Measurements from ENCODE around the gene RANBP17.
"Not testable (repeated sequence)": the region's sequence is repeated elsewhere in the genome, so short reads cannot be mapped to it uniquely, and the experiment has no call there.

The RANBP17 gene

DNA sequence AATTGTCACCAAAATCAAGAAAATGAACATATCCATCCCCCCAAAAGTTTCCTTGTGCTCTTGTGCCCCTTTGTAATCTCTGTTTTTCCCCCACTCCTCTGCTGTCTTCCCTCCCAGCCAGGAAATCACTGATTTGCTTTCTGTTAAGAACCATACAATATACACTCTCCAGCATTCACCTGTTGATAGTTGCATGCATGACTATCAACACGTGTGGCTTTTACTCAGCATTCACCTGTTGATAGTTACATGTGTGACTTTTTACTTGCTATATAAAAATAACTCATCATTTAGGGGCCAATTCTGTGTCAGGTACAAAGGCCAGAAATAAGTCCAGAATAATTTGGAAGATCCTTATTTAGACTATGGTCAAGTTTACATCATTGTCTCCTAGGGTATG, 6.0 kb downstream of the RANBP17 start:
- no peak for DNase-seq (ENCODE audit: low spot score)

DNA sequence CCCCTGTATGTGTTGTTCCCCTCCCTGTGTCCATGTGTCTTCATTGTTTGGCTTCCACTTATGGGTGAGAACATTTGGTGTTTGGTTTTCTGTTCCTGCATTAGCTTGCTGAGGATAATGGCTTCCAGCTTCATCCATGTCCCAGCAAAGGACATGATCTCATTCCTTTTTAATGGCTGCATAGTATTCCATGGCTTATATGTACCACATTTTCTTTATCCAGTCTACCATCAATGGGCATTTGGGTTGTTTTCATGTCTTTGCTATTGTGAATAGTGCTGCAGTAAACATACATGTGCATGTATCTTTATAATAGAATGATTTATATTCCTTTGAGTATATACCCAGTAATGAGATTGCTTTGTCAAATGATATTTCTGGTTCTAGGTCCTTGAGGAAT, 8.6 kb downstream of the RANBP17 start:
- not testable (repeated sequence) for DNase-seq (ENCODE audit: low spot score)

DNA sequence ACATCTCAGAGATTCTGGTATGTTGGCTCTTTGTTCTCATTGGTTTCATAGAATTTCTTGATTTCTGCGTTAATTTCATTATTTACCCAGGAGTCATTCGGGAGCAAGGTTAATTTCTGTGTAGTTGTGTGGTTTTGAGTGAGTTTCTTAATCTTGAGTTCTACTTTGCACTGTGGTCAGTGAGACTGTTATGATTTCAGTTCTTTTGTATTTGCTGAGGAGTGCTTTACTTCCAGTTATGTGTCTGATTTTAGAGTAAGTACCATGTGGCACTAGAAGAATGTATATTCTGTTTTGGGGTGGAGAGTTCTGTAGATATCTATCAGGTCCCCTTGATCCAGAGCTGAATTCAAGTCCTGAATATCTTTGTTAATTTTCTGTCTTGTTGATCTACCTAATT, 12.2 kb downstream of the RANBP17 start:
- no peak for DNase-seq (ENCODE audit: low spot score)

DNA sequence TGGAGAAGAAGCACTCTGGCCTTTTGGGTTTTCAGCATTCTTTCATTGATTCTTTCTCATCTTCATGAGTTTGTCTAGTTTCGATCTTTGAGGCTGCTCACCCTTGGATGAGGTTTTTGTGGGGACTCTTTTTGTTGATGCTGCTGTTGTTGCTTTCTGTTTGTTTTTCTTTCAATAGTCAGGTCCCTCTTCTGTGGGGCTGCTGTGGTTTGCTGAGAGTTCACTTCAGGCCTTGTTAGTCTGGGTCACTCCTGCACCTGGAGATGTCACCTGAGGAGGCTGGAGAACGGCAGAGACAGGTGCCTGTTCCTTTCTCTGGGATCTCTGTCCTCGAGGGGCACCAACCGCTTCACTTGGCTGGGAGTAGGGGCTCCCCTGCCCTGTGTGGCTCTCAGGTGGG, 14.0 kb downstream of the RANBP17 start:
- no peak for DNase-seq (ENCODE audit: low spot score)

DNA sequence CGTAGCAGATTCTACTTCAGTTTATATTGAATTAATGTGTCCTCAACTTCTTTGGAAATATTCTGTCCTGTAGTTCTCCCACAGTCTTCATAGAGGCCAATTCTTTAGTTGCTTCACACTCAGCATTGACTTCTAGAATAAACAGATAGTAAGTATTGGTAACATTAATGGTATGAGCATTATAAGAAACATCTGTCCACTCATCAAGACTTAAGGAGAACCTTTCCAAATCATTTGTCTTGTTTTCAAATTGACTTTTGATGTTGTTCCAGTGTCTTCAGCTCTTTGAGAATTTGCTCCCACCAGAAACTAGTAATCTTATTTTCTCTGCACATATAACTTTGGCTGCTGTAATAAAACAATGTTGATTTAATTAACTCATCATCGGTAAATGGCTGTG, 18.3 kb downstream of the RANBP17 start:
- DNase-seq (ENCODE audit: low spot score): no peak

DNA sequence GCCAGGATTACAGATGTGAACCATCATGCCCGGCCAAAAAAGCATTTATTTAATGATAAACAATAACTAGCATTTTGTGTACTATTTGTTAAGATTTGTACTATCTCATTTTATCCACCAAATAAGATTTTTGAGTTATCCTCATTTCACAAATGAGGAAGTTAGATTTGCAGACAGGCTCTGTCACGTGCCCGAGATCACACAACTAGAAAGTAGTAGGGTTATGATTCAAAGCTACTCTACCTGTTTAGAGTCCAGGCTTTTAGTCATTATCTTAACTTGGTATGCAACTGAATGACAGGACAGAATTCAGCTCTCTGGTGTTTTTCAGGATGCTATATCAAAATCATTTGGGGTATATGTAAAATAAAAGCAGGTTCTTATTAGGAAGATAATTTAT, 20.5 kb downstream of the RANBP17 start:
- DNase-seq (ENCODE audit: low spot score): no peak

DNA sequence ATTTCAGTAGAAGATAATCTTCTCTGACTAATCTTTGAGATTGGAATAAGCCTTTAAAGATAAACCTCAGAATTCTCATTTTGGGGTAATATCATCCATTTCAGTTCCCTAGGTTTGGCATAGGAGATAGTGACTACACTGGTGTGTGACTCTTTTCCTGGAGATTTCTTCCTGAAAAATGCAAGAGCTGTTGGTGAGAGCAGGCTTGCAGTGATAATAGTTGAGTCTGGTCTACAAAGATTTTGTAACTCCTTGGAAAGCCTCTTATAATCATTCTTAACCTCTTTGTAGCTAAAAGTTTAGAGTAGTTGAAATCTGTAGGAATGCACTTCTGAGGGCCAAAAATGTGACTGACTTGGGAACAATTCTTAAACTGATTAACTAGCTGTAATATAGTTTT, 23.4 kb downstream of the RANBP17 start:
- no peak for DNase-seq (ENCODE audit: low spot score)

DNA sequence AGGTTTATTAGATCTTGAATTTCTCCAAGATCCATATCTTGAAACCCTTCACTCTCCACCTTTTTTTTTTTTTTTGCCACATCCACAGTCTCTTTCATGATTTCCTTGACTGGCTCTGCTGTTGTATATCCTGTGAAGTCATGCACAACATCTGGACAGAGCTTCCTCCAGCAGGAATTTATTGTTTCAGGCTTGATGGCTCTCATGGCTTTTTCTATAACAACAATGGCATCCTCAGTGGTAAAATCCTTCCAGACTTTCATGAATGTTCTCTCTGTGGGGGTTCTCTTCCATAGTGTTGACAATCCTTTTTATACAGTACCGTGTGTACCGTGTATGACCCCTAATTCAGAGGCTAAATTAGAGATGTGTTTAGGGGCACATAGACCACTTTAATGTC, 24.0 kb downstream of the RANBP17 start:
- DNase-seq (ENCODE audit: low spot score): no peak

DNA sequence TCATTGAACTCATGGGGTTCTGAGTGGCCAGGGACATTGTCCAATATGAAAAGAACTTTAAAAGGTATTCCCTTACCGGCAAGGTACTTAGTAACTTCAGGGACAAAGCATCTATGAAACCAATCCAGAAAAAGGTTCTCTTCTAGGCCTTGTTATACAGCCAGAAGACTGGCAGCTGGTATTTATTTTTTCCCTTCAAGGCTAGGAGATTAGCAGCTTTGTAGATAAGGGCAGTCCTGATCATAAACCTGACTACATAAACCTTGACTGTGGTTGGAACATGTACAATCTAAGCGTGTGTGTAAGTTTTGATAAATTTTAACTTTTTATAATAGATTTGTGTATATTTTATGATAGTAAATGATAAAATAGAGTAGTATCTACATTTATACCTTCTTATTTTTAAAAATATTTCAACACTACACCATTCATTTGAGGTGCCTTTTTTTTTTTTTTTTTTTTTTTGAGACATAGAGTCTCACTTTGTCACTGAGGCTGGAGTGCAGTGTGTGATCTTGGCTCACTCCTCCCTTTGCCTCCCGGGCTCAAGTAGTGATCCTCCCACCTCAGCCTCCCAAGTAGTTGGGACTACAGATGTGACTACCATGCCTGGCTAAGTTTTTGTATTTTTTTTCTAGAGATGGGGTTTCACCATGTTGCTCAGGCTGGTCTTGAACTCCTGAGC, 24.5 kb downstream of the RANBP17 start:
- no peak for DNase-seq (ENCODE audit: low spot score)

DNA sequence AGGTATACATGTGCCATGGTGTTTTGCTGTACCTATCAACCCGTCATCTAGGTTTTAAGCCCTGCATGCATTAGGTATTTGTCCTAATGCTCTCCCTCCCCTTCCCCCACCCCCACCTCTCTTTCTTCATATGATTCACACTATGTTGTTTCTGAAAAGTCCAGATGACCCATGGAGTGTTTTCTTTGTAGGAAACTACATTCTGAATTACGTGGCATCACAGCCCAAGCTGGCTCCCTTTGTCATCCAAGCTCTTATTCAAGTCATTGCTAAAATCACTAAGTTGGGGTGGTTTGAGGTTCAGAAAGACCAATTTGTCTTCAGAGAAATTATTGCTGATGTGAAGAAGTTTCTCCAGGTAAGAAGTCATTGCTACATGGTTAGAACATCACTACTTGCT, 30.4 kb downstream of the RANBP17 start:
- no peak for DNase-seq (ENCODE audit: low spot score)

DNA sequence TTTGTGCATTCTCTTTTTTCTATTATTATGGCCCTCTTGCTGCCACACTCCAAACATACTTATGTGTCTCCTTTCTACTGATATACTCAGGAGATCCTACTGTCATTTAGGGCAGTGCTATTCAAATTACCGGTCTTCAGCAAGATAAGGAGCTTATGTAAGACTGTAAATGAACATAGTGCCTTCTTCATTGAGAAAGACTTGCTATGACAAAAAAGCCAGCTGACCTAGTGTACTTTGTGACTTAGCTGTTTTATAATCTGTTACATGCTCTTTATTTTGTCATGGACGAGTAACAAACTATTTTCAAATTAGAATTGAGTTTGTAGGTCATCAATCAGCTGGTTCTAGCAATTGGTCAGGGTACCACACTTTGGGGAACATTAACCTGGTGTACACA, 32.8 kb downstream of the RANBP17 start:
- DNase-seq (ENCODE audit: low spot score): no peak

DNA sequence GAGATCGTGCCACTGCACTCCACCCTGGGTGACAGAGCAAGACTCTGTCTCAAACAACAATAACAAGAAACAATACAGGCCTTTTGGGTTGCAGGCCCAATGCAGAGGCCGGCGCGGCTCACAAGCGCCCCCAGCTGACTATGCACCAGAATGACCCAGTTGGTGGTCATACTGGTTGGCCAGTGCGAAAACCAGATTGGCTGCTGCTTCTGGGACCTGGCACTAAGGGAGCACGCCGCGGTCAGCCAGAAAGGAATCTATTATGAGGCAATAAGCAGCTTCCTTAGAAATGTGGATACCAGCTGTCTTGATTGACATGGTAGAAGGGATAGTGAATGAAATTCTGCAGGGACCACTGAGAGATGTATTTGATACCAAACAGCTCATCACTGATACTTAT, 35.0 kb downstream of the RANBP17 start:
- DNase-seq (ENCODE audit: low spot score): no peak

DNA sequence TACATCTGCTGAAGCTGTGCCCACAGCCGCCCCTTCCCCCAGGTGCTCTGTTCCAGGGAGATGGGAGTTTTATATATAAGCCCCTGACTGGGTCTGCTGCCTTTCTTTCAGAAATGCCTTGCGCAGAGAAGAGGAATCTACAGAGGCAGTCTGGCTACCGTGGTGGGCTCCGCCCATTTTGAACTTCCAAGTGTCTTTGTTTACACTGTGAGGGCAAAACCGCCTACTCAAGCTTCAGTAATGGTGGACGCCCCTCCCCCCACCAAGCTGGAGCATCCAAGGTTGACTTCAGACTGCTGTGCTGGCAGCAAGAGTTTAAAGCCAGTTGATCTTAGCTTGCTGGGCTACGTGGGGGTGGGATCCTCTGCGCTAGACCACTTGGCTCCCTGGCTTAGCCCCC, 41.3 kb downstream of the RANBP17 start:
- no peak for DNase-seq (ENCODE audit: low spot score)

DNA sequence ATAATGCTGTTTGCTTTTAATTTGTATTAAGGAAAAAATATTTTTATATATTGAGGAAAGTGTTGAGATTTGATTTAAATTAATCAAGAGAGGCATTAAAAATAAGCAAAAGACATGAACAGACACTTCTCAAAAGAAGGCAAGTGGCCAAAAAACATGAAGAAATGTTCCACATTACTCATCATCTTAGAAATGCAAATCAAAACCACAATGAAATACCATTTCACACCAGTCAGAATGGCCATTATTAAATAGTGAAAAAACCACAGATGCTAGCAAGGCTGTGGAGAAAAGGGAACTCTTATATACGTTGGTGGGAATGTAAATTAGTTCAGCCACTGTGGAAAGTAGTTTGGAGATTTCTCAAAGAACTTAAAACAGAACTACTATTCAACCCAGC, 45.9 kb downstream of the RANBP17 start:
- no peak for DNase-seq (ENCODE audit: low spot score)

DNA sequence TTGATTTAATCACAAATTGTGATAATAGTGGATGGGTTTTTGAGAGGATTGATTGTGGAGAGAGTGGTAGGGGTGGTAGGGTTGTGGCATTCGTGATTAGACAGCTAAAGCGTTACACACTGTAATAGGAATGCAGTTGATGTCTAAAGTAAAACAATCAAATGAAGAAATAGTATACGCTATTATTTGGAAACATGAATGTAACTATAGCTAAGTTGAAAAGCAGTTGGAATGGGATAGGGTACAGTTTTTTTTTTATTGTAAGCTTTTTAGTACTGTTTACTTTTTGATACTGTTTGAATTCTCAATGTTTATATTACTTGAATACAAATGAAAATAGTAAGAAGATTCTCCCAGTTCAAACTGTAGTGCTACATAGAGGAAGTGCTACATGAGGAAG, 51.8 kb downstream of the RANBP17 start:
- DNase-seq (ENCODE audit: low spot score): no peak

DNA sequence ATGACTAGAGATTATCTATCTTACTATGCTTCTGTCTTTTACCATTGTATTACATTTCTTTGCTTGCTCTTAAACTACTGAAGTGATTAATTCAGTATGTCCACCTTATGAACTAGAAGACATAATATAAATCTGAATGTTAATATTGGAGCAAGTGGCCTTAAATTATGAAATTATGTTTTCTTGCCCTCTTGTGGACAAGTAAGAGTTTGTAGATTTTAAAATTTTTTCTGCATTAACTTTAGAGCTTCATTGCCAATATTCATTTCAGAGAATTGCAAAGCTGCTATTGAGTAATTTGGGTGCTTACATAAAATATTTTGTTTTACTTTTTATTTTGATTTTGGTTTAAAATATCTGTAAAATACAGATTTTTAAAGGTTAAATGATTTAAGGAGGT, 55.3 kb downstream of the RANBP17 start:
- DNase-seq (ENCODE audit: low spot score): no peak

DNA sequence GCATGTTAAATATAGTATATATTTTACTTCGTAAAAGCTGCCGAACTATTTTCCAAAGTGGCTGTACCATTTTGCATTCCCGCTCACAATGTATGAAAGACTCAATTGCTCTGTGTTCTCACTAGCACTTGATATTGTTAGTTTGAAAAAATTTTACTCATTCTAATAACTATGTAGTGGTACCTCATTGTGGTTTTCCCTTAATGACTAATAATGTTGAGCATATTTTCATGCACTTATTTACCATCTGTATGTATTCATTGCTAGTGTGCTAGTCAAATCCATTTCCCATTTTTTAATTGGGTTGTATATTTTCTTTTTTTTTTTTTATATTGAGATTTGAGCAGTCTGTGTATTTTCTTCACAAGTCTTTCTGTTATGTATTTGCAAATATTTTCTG, 58.4 kb downstream of the RANBP17 start:
- no peak for DNase-seq (ENCODE audit: low spot score)

DNA sequence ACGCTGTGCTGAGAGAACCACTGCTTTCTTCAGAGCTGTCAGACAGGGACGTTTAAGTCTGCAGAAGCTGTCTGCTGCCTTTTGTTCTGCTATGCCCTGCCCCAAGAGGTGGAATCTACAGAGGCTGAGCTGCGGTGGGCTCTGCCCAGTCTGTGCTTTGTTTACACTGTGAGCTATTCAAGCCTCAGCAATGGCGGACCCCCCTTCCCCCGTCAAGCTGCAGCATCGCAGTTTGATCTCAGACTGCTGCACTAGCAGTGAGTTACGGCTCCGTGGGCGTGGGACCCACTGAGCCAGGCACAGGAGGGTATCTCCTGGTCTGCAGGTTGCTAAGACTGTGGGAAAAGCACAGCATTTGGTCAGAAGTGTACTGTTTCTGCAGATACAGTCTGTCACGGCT, 60.5 kb downstream of the RANBP17 start:
- not testable (repeated sequence) for DNase-seq (ENCODE audit: low spot score)

DNA sequence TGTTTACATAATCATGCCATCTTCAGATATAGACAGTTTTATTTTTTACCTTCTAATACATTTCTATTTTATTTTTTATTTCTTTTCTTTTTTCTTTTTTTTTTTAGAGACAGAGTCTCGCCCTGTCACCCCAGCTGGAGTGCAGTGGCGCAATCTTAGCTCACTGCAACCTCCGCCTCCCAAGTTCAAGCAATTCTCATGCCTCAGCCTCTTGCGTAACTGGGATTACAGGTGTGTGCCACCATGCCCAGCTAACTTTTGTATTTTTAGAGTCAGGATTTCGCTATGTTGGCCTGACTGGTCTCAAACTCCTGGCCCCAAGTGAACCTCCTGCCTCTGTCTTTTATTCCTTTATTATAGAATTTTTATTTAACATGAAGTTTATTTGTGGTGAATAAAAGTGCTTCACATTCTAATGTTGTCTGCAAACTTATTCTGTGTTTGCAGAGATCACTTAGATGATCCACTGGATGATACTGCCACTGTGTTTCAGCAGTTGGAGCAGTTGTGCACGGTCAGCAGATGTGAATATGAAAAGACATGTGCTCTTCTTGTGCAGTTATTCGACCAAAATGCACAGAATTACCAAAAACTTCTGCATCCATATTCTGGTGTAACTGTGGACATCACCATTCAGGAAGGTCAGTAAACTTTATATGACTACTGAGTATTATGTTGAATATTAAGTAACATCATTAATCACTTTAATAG, 62.2 kb downstream of the RANBP17 start:
- DNase-seq (ENCODE audit: low spot score): no peak

DNA sequence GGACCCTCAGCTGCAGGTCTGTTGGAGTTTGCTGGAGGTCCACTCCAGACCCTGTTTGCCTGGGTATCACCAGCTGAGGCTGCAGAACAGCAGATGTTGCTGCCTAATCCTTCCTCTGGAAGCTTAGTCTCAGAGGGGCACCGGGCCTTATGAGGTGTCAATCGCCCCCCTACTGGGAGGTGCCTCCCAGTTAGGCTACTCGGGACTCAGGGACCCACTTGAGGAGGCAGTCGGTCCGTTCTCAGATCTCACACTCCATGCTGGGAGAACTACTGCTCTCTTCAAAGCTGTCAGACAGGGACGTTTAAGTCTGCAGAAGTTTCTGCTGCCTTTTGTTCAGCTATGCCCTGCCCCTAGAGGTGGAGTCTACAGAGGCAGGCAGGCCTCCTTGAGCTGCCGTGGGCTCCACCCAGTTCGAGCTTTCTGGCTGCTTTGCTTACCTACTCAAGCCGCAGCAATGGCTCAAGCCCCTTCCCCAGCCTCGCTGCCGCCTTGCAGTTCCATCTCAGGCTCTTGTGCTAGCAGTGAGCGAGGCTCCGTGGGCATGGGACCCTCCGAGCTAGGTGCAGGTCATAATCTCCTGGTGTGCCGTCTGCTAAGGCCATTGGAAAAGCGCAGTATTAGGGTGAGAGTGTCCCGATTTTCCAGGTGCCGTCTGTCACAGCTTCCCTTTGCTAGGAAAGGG, 73.9 kb downstream of the RANBP17 start:
- DNase-seq (ENCODE audit: low spot score): not testable (repeated sequence)

DNA sequence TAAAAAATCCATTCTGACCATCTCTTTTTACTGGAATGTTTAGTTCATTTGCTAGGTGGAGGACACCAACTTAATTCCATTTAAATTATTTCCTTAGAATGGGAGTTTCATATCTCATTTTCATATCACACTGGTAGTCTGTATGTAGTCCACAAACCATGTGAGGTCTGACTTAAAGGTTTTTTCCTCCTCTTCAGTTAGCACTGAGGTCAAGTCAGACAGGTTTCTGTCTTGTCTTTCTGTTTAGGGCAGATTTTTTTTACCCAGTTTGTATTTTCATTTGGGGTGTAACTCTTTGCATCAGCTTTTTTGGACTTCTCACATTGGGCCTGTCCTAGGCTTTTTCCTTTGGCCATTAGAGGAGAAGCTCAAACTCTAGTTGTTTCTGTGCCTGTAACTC, 75.3 kb downstream of the RANBP17 start:
- no peak for DNase-seq (ENCODE audit: low spot score)

DNA sequence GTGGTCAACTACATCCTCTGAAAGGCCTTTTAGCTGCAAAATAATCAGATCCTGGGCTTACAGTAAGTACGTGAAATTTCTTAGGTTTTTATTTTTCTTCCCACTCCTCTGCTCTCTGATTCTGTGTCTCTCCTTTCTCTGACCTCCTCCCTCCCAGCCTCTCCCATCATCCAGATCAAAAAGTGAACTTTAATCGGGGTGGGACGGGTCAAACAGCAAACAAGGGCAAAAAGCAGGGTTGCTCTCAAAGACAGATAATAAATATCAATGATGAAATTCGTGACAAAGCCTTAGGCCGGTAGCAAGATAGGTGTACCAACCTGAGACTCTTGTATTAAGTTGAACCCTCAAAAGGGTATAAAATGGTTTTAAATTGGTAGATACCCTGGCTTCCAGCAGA, 76.1 kb downstream of the RANBP17 start:
- DNase-seq (ENCODE audit: low spot score): no peak

DNA sequence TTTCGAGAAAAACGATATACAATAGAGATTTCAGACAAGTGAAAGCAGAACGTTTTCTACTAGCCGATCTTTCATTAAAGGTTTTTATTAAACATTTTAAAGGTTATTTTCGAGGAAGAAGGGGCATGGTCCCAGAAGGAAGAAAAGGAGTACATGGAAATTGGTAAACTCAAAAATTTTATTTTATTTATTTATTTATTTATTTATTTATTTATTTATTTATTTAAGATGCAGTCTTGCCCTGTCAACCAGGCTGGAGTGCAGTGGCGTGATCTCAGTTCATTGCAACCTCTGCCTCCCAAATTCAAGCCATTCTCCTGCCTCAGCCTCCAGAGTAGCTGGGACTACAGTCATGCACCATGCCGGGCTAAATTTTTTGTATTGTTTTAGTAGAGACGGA, 77.4 kb downstream of the RANBP17 start:
- DNase-seq (ENCODE audit: low spot score): no peak

DNA sequence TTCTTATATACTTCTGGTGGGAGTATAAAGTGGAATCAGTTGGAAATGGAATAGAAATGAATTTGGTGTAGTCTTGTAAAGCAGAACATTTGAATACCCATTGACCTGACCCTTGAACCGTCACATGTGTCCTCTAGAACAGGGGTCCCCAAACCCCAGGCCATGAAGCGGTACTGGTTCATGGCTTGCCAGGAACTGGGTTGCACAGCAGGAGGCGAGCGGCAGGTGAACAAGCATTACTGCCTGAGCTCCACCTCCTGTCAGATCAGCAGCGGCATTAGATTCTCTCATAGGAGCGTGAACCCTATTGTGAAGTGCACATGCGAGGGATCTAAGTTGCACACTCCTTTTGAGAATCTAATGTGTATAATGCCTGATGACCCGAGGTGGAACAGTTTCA, 80.0 kb downstream of the RANBP17 start:
- no peak for DNase-seq (ENCODE audit: low spot score)
